ENCODE data around the gene GPR12.

DNA sequence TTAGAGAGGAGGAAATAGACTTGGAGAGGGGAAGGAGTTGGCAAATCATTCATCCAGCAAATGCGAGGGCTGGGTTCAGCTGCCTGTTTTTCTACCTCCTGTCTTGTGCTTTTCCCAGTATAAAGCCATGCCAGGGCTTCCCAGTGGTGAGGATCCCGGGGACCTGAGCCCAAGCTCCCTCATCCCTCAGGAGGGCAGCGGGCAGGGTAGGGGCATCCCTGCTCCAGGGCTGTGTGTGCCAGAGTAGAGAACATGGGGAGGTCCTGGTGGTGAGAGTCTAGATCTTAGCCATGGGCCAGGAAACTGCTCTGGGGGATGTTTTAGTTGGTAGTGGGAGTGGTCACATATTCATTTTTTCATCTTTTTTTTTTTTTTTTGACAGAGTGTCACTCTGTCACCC is 43.6 kb downstream of the GPR12 start:
- TF ChIP-seq FOXA1 (IDR thresholded peaks at IDR 0.05) = no peak
- TF ChIP-seq CTBP1 (IDR thresholded peaks at IDR 0.05; ENCODE audit: borderline replicate concordance) = no peak
- TF ChIP-seq SP1 (IDR thresholded peaks at IDR 0.05) = no peak
- TF ChIP-seq L3MBTL2 (conservative IDR thresholded peaks at IDR 0.05) = no peak
- no peak for TF ChIP-seq ELF4 (IDR thresholded peaks at IDR 0.05)
- no peak for TF ChIP-seq SUZ12 (IDR thresholded peaks at IDR 0.05)
- TF ChIP-seq FOXM1 (IDR thresholded peaks at IDR 0.05; ENCODE audit: borderline replicate concordance) = no peak
- TF ChIP-seq, protein P1, sequence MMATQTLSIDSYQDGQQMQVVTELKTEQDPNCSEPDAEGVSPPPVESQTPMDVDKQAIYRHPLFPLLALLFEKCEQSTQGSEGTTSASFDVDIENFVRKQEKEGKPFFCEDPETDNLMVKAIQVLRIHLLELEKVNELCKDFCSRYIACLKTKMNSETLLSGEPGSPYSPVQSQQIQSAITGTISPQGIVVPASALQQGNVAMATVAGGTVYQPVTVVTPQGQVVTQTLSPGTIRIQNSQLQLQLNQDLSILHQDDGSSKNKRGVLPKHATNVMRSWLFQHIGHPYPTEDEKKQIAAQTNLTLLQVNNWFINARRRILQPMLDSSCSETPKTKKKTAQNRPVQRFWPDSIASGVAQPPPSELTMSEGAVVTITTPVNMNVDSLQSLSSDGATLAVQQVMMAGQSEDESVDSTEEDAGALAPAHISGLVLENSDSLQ (IDR thresholded peaks at IDR 0.05) = no peak
- TF ChIP-seq NFRKB (IDR thresholded peaks at IDR 0.05) = no peak
- TF ChIP-seq ARNT (IDR thresholded peaks at IDR 0.05) = no peak
- TF ChIP-seq HDGF (IDR thresholded peaks at IDR 0.05; ENCODE audit: borderline replicate concordance) = no peak
- no peak for TF ChIP-seq BHLHE40 (IDR thresholded peaks at IDR 0.05; ENCODE audit: borderline replicate concordance)
- TF ChIP-seq FOXK2 (IDR thresholded peaks at IDR 0.05) = no peak
- TF ChIP-seq ZNF384 (IDR thresholded peaks at IDR 0.05) = no peak
